ENCODE results near the gene C19orf47.

The C19orf47 gene

GRCh38 chr19:40323705-40324104 lies 24.5 kb downstream of the C19orf47 start:
- H3K4me3 ChIP-seq (ENCODE audit: low read length), result no peak overlapping the region
- H3K9ac ChIP-seq (ENCODE audit: low read length), result no peak overlapping the region
- H3K27me3 ChIP-seq (replicated peaks; ENCODE audit: control insufficient read depth, insufficient read depth, low read length), result no peaks in the 10 kb centered on the region
- H3K9me3 ChIP-seq (ENCODE audit: control insufficient read depth, low read length), result no peaks in the 10 kb centered on the region
- no peak for DNase-seq (ENCODE audit: low read depth)
- H3K36me3 ChIP-seq (ENCODE audit: control insufficient read depth, insufficient read depth, low read length, severe bottlenecking), result peaks cover 78% of the 10 kb centered on the region
- H3K4me1 ChIP-seq (ENCODE audit: control insufficient read depth, insufficient read depth, low read length), result no peaks in the 10 kb centered on the region

- Histone ChIP-seq H3K4me1 (ENCODE audit: control insufficient read depth, insufficient read depth, low read length) (no peaks in the 10 kb centered on the region), H3K9me3 (ENCODE audit: control insufficient read depth, low read length) (no peaks in the 10 kb centered on the region), H3K27me3 (replicated peaks; ENCODE audit: control insufficient read depth, insufficient read depth, low read length) (no peaks in the 10 kb centered on the region), H3K36me3 (ENCODE audit: control insufficient read depth, insufficient read depth, low read length, severe bottlenecking) (peaks cover 78% of the 10 kb centered on the region), H3K4me3 (ENCODE audit: low read length) (no peak overlapping the region), H3K9ac (ENCODE audit: low read length) (no peak overlapping the region)
- DNase-seq (ENCODE audit: low read depth), result no peak
Measured at GRCh38 chr19:40322951-40323615, 25.1 kb downstream of the C19orf47 start.

DNA sequence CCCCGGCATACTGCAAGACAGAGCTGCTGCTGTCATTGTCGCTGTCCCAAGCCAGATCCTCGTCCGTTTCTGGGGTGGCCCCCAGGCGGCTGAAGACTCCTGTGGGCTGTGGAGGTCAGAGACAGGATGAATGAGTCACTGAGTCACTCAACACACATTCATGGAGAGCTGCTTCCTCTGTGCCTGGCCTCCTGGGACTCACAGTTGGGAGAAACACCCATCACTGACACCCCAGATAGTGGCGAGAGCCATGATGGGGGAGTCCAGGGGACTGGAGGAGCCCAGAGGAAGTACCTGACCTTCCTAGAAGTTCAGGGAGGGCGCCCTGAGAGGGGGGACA lies 26.0 kb downstream of the C19orf47 start:
- Histone ChIP-seq H3K9me3 (ENCODE audit: control insufficient read depth, low read length) (no peaks in the 10 kb centered on the region), H3K36me3 (ENCODE audit: control insufficient read depth, insufficient read depth, low read length, severe bottlenecking) (peaks cover 71% of the 10 kb centered on the region), H3K27me3 (replicated peaks; ENCODE audit: control insufficient read depth, insufficient read depth, low read length) (no peaks in the 10 kb centered on the region), H3K4me3 (ENCODE audit: low read length) (no peak overlapping the region), H3K9ac (ENCODE audit: low read length) (no peak overlapping the region), H3K4me1 (ENCODE audit: control insufficient read depth, insufficient read depth, low read length) (no peaks in the 10 kb centered on the region)
- DNase-seq (ENCODE audit: low read depth), result no peak

DNA sequence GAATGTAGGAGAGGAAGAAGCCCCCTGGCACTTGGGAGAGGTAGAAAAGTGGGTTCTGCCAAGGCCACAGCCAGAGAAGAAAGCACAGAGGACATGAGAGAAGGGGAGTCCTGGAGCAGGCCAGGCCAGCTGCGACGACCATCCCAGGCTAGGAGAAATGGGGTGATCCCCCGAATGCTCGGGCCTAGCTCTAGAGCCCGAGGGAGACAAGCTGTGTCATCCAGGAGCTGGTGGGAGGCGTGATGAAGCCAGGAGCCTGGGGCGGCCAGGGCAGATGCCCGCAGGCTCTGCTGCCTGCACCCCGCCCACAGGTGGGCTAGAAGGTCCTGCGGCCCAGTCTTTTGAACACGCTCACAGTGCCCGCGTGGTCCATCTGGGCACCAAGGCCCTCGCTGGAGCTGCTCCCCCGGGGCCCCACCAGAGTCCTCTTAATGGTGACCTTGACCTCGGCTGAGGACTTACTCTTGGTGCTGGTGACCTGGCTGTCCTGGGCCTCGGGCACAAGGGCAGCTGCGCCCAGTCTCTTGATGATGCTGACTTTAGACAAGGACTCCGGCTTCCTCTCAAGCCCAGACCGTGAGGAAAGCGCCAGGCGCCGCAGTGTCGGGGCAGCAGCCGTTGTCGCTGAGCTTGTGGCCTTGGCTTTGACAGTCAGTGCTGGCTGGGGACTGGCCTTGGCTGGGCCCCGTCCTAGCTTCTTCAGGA lies 26.5 kb downstream of the C19orf47 start:
- no peaks in the 10 kb centered on the region for H3K27me3 ChIP-seq (replicated peaks; ENCODE audit: control insufficient read depth, insufficient read depth, low read length)
- no peaks in the 10 kb centered on the region for H3K4me1 ChIP-seq (ENCODE audit: control insufficient read depth, insufficient read depth, low read length)
- no peak overlapping the region for H3K4me3 ChIP-seq (ENCODE audit: low read length)
- no peaks in the 10 kb centered on the region for H3K9me3 ChIP-seq (ENCODE audit: control insufficient read depth, low read length)
- no peak for DNase-seq (ENCODE audit: low read depth)
- H3K36me3 ChIP-seq (ENCODE audit: control insufficient read depth, insufficient read depth, low read length, severe bottlenecking), result peaks cover 69% of the 10 kb centered on the region
- no peak overlapping the region for H3K9ac ChIP-seq (ENCODE audit: low read length)

- Histone ChIP-seq H3K9me3 (ENCODE audit: control insufficient read depth, low read length) (no peaks in the 10 kb centered on the region), H3K4me3 (ENCODE audit: low read length) (no peak overlapping the region), H3K9ac (ENCODE audit: low read length) (no peak overlapping the region), H3K36me3 (ENCODE audit: control insufficient read depth, insufficient read depth, low read length, severe bottlenecking) (peaks cover 63% of the 10 kb centered on the region), H3K27me3 (replicated peaks; ENCODE audit: control insufficient read depth, insufficient read depth, low read length) (no peaks in the 10 kb centered on the region), H3K4me1 (ENCODE audit: control insufficient read depth, insufficient read depth, low read length) (no peaks in the 10 kb centered on the region)
- DNase-seq (ENCODE audit: low read depth), result no peak
Measured at GRCh38 chr19:40321076-40321475, 27.1 kb downstream of the C19orf47 start.

GRCh38 chr19:40320558-40320935 lies 27.6 kb downstream of the C19orf47 start:
- peaks cover 58% of the 10 kb centered on the region for H3K36me3 ChIP-seq (ENCODE audit: control insufficient read depth, insufficient read depth, low read length, severe bottlenecking)
- no peak overlapping the region for H3K4me3 ChIP-seq (ENCODE audit: low read length)
- DNase-seq (ENCODE audit: low read depth), result no peak
- H3K4me1 ChIP-seq (ENCODE audit: control insufficient read depth, insufficient read depth, low read length), result no peaks in the 10 kb centered on the region
- H3K27me3 ChIP-seq (replicated peaks; ENCODE audit: control insufficient read depth, insufficient read depth, low read length), result no peaks in the 10 kb centered on the region
- no peak overlapping the region for H3K9ac ChIP-seq (ENCODE audit: low read length)
- H3K9me3 ChIP-seq (ENCODE audit: control insufficient read depth, low read length), result no peaks in the 10 kb centered on the region

- no peaks in the 10 kb centered on the region for H3K9me3 ChIP-seq (ENCODE audit: control insufficient read depth, low read length)
- no peak for DNase-seq (ENCODE audit: low read depth)
- H3K4me1 ChIP-seq (ENCODE audit: control insufficient read depth, insufficient read depth, low read length), result no peaks in the 10 kb centered on the region
- H3K9ac ChIP-seq (ENCODE audit: low read length), result no peak overlapping the region
- H3K4me3 ChIP-seq (ENCODE audit: low read length), result no peak overlapping the region
- peaks cover 27% of the 10 kb centered on the region for H3K36me3 ChIP-seq (ENCODE audit: control insufficient read depth, insufficient read depth, low read length, severe bottlenecking)
- H3K27me3 ChIP-seq (replicated peaks; ENCODE audit: control insufficient read depth, insufficient read depth, low read length), result no peaks in the 10 kb centered on the region
Measured at GRCh38 chr19:40317338-40317737, 30.9 kb downstream of the C19orf47 start.

- peaks cover 13% of the 10 kb centered on the region for H3K36me3 ChIP-seq (ENCODE audit: control insufficient read depth, insufficient read depth, low read length, severe bottlenecking)
- no peaks in the 10 kb centered on the region for H3K4me1 ChIP-seq (ENCODE audit: control insufficient read depth, insufficient read depth, low read length)
- H3K27me3 ChIP-seq (replicated peaks; ENCODE audit: control insufficient read depth, insufficient read depth, low read length), result no peaks in the 10 kb centered on the region
Measured at GRCh38 chr19:40315812-40316470, 32.3 kb downstream of the C19orf47 start.

GRCh38 chr19:40314656-40315055 lies 33.5 kb downstream of the C19orf47 start:
- Histone ChIP-seq H3K9ac (ENCODE audit: low read length) (no peak overlapping the region), H3K4me3 (ENCODE audit: low read length) (no peak overlapping the region), H3K36me3 (ENCODE audit: control insufficient read depth, insufficient read depth, low read length, severe bottlenecking) (peaks cover 7% of the 10 kb centered on the region), H3K4me1 (ENCODE audit: control insufficient read depth, insufficient read depth, low read length) (no peaks in the 10 kb centered on the region), H3K9me3 (ENCODE audit: control insufficient read depth, low read length) (no peaks in the 10 kb centered on the region), H3K27me3 (replicated peaks; ENCODE audit: control insufficient read depth, insufficient read depth, low read length) (no peaks in the 10 kb centered on the region)
- DNase-seq (ENCODE audit: low read depth), result no peak

More at GRCh38 chr19:40315812-40316470, 32.3 kb downstream of the C19orf47 start:
- DNase-seq (ENCODE audit: low read depth), result no peak
- Histone ChIP-seq H3K9ac (ENCODE audit: low read length) (no peak overlapping the region), H3K9me3 (ENCODE audit: control insufficient read depth, low read length) (no peaks in the 10 kb centered on the region), H3K4me3 (ENCODE audit: low read length) (no peak overlapping the region)

GRCh38 chr19:40313229-40313983 lies 34.8 kb downstream of the C19orf47 start:
- Histone ChIP-seq H3K9ac (ENCODE audit: low read length) (no peak overlapping the region), H3K27me3 (replicated peaks; ENCODE audit: control insufficient read depth, insufficient read depth, low read length) (no peaks in the 10 kb centered on the region), H3K4me1 (ENCODE audit: control insufficient read depth, insufficient read depth, low read length) (no peaks in the 10 kb centered on the region), H3K4me3 (ENCODE audit: low read length) (no peak overlapping the region), H3K36me3 (ENCODE audit: control insufficient read depth, insufficient read depth, low read length, severe bottlenecking) (peaks cover 4% of the 10 kb centered on the region), H3K9me3 (ENCODE audit: control insufficient read depth, low read length) (no peaks in the 10 kb centered on the region)
- no peak for DNase-seq (ENCODE audit: low read depth)

GRCh38 chr19:40312533-40312932 lies 35.7 kb downstream of the C19orf47 start:
- Histone ChIP-seq H3K4me3 (ENCODE audit: low read length) (no peak overlapping the region), H3K36me3 (ENCODE audit: control insufficient read depth, insufficient read depth, low read length, severe bottlenecking) (no peaks in the 10 kb centered on the region), H3K9me3 (ENCODE audit: control insufficient read depth, low read length) (no peaks in the 10 kb centered on the region), H3K9ac (ENCODE audit: low read length) (no peak overlapping the region), H3K4me1 (ENCODE audit: control insufficient read depth, insufficient read depth, low read length) (no peaks in the 10 kb centered on the region), H3K27me3 (replicated peaks; ENCODE audit: control insufficient read depth, insufficient read depth, low read length) (no peaks in the 10 kb centered on the region)
- no peak for DNase-seq (ENCODE audit: low read depth)
